GM12864 (cell line): ENCODE measurements around the gene CUTA.
"Not testable (repeated sequence)": the region's sequence is repeated elsewhere in the genome, so short reads cannot be mapped to it uniquely, and the experiment has no call there.

Experiments
- DNase-seq: peaks from one replicate; pipeline ENCODE4 v3.0.0-alpha.2; 2011; ENCODE audit warnings: low read depth
- H3K4me3 ChIP-seq: 2 replicates; pipeline ENCODE4 v1.5.1; 2011; ENCODE audit warnings: mild to moderate bottlenecking, low read depth, low read length, control low read depth
- TF ChIP-seq, protein P1 (sequence below): IDR thresholded peaks from 2 replicates; pipeline ENCODE4 v1.5.1; 2011; ENCODE audit warnings: low read depth, mild to moderate bottlenecking, moderate library complexity, low read length, control low read depth, inconsistent platforms; ENCODE audit errors: missing control alignments

The CUTA gene

GRCh38 chr6:33384581-33385020, 33.3 kb downstream of the CUTA start:
- TF ChIP-seq, protein P1, sequence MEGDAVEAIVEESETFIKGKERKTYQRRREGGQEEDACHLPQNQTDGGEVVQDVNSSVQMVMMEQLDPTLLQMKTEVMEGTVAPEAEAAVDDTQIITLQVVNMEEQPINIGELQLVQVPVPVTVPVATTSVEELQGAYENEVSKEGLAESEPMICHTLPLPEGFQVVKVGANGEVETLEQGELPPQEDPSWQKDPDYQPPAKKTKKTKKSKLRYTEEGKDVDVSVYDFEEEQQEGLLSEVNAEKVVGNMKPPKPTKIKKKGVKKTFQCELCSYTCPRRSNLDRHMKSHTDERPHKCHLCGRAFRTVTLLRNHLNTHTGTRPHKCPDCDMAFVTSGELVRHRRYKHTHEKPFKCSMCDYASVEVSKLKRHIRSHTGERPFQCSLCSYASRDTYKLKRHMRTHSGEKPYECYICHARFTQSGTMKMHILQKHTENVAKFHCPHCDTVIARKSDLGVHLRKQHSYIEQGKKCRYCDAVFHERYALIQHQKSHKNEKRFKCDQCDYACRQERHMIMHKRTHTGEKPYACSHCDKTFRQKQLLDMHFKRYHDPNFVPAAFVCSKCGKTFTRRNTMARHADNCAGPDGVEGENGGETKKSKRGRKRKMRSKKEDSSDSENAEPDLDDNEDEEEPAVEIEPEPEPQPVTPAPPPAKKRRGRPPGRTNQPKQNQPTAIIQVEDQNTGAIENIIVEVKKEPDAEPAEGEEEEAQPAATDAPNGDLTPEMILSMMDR = no peak
- H3K4me3 ChIP-seq = no peak overlapping the region
- no peak for DNase-seq

DNA sequence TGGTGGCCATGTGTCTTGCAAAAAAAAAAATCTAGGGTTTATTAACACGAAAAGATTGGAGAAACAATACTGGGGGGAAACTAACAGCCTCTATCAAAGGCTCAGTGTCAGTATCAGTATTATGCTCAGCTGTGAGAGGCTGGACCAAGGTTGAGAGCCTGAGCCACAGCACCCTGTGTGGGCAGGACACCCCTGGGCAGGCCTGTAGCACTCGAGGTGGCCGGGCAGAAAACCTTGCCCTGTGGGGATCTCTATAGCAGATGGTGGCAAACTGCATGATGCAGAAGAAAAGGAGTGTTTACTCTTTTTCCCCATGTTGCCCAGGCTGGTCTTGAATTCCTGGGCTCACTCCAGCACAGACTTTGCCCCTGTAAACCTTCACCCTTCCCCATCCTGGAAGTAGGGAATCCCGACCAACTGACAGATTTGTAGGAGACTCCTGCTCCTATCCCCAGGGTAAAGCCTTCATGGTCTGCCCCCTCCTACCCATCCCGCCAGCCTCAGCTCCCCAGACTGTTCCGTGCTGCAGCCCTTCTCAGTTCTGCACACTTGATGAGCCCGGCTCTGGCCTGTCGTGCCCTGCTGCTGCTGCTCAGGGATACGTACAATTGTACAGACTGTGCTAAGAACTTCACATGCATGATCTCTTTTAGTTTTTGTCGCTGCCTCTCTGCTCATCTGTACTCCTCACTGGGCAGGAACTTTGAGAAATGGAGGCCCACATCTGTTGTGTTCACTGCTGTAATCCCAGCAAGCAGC, 34.3 kb downstream of the CUTA start:
- TF ChIP-seq, protein P1 = no peak
- DNase-seq = no peak
- no peak overlapping the region for H3K4me3 ChIP-seq

GRCh38 chr6:33380272-33380981, 37.5 kb downstream of the CUTA start:
- H3K4me3 ChIP-seq = no peak overlapping the region
- no peak for DNase-seq
- TF ChIP-seq, protein P1 = no peak

DNA sequence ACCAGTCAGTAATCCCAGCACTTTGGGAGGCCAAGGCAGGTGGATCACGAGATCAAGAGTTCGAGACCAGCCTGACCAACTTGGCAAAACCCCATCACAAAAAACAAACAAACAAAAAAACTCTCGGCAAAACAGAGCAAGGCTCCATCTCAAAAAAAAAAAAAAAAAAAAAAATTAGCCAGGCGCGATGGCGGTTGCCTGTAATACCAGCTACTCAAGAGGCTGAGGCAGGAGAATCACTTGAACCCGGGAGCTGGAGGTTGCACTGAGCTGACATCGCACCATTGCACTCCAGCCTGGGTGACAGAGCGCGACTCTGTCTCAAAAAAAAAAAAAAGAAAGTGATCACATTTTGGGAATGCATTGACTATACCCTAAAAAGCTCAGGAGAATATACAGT, 38.7 kb downstream of the CUTA start:
- H3K4me3 ChIP-seq = not testable (repeated sequence)

DNA sequence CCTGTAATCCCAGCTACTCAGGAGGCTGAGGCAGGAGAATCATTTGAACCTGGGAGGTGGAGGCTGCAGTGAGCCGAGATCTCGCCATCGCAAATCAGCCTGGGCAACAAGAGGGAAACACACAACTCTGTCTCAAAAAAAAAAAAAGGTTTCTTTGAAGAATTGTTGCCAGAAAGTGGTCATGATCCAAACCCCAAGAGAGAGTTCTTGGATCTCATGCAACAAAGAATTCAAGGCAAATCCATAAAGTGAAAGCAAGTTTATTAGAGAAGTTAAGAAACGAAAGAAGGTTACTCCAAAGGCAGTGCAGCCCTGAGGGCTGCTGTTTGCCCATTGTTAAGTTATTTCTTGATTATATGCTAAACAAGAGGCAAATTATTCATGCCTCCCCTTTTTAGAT, 40.7 kb downstream of the CUTA start:
- TF ChIP-seq, protein P1 = no peak
- H3K4me3 ChIP-seq = no peak overlapping the region

More for the DNA sequence above, 38.7 kb downstream of the CUTA start:
- DNase-seq = not testable (repeated sequence)

GRCh38 chr6:33375143-33375671, 42.7 kb downstream of the CUTA start:
- TF ChIP-seq, protein P1 = no peak
- H3K4me3 ChIP-seq = no peak overlapping the region
- DNase-seq = no peak

More for the DNA sequence above, 40.7 kb downstream of the CUTA start:
- no peak for DNase-seq
